GM21360 (cell line): ENCODE measurements around the gene STT3A.

Source experiments
- ATAC-seq: cut with Tn5 transposase; IDR thresholded peaks from one replicate; pipeline ENCODE4 v1.9.1; 2021; ENCODE audit warnings: mild to moderate bottlenecking, moderate library complexity; ENCODE audit not compliant: unreplicated experiment

The STT3A gene

GRCh38 chr11:125649465-125650166 is 57.0 kb downstream of the STT3A start:
- no peak for ATAC-seq

- ATAC-seq, result no peak
Measured at GRCh38 chr11:125662689-125663088, 70.0 kb downstream of the STT3A start.

GRCh38 chr11:125663910-125664309 is 71.3 kb downstream of the STT3A start:
- no peak for ATAC-seq

GRCh38 chr11:125667151-125667550 is 74.5 kb downstream of the STT3A start:
- ATAC-seq, result no peak

- no peak for ATAC-seq
Measured at GRCh38 chr11:125670172-125670571, 77.5 kb downstream of the STT3A start.

- no peak for ATAC-seq
Measured at GRCh38 chr11:125671561-125671960, 78.9 kb downstream of the STT3A start.
